Left cardiac atrium (tissue), 4 donors: ENCODE data around the gene DMAC2L. TPM values are rescaled to one million over a fixed set of nuclear protein-coding genes. Genes with fewer than 3 reads are reported as not detected.
"Not testable (repeated sequence)": the region's sequence is repeated elsewhere in the genome, so short reads cannot be mapped to it uniquely, and the experiment has no call there.

Source experiments
- ATAC-seq, 2 donors: fragments of 200-7000 bp; cut with Tn5 transposase; one replicate each; pipeline ENCODE4 v1.9.1; 2020; ENCODE audit warnings: mild to moderate bottlenecking in 2 of 2, moderate library complexity in 2 of 2
- DNase-seq: peaks from one replicate; pipeline ENCODE4 v3.0.0-alpha.2; 2020
- intact Hi-C, 2 donors: fragments of 100-400 bp; cut with DNase I; formaldehyde crosslinking; loops; one replicate each; pipeline versions ENCODE4 v1.14.1 to v1.15.1; 2022 to 2023
- total RNA-seq, 2 donors: library from RNA; stranded (reverse); fragmentation: NEBNext Ultra II Directional; extraction: Animal tissue kit (Norgen Biotek cat#: 25700); gene quantifications; one replicate each; pipeline ENCODE4 v1.2.1, GENCODE V29; 2021
- donor health status: DM: no; HTN: yes; CAD: no.
- donor health status: DM: no; HTN: yes; CAD: no; lungs with severe emphysema.
- donor health status: DM: yes; HTN: yes; CAD: no.
- donor health status: Dilated cardiomyopathy.

Gene DMAC2L
- total RNA-seq, 2 donors from 2014 or later: 14.4 to 20.2 TPM

- ATAC-seq: peak in 1 of 2 donors; percentile 32
- intact Hi-C loops: no loop called here
- DNase-seq: no peak
These were observed 35.4 kb downstream of the DMAC2L start for GRCh38 chr14:50347521-50347920.

- DNase-seq: no peak
- intact Hi-C loops: no loop called here
- no peak for ATAC-seq
These were observed 36.8 kb downstream of the DMAC2L start for GRCh38 chr14:50348933-50349332.

GRCh38 chr14:50350975-50351374, 38.9 kb downstream of the DMAC2L start:
- intact Hi-C loops: no loop called here
- ATAC-seq (no peak), DNase-seq (no peak)

GRCh38 chr14:50352584-50352983, 40.5 kb downstream of the DMAC2L start:
- intact Hi-C loops: no loop called here

GRCh38 chr14:50353126-50353525, 41.0 kb downstream of the DMAC2L start:
- ATAC-seq: no peak
- DNase-seq: no peak
- intact Hi-C loops: no loop called here

More at GRCh38 chr14:50352584-50352983, 40.5 kb downstream of the DMAC2L start:
- DNase-seq: no peak
- no peak for ATAC-seq

GRCh38 chr14:50354527-50354926, 42.4 kb downstream of the DMAC2L start:
- ATAC-seq (no peak), DNase-seq (no peak)
- intact Hi-C loops: no loop called here

GRCh38 chr14:50355692-50356091, 43.6 kb downstream of the DMAC2L start:
- ATAC-seq (no peak), DNase-seq (no peak)
- intact Hi-C loops: no loop called here

- intact Hi-C loops, ATAC-seq, DNase-seq: not testable (repeated sequence)
These were observed 44.2 kb downstream of the DMAC2L start for GRCh38 chr14:50356283-50356682.

- DNase-seq (no peak), ATAC-seq (no peak)
- intact Hi-C loops: no loop called here
These were observed 45.0 kb downstream of the DMAC2L start for GRCh38 chr14:50357124-50357523.

- no peak for DNase-seq
- intact Hi-C loops: no loop called here
- ATAC-seq: no peak
These were observed 45.8 kb downstream of the DMAC2L start for GRCh38 chr14:50357753-50358395.

- DNase-seq (no peak), ATAC-seq (no peak)
- intact Hi-C loops: no loop called here
These were observed 47.5 kb downstream of the DMAC2L start for GRCh38 chr14:50359631-50360030.

- intact Hi-C loops: no loop called here
- no peak for DNase-seq
- ATAC-seq: no peak
These were observed 48.0 kb downstream of the DMAC2L start for GRCh38 chr14:50360093-50360492.

- ATAC-seq: no peak
- intact Hi-C loops: no loop called here
- no peak for DNase-seq
These were observed 48.7 kb downstream of the DMAC2L start for GRCh38 chr14:50360851-50361250.

GRCh38 chr14:50361473-50362403, 49.6 kb downstream of the DMAC2L start:
- ATAC-seq, DNase-seq, intact Hi-C loops: not testable (repeated sequence)

GRCh38 chr14:50362764-50363713, 50.9 kb downstream of the DMAC2L start:
- DNase-seq (no peak), ATAC-seq (peak; percentile 19 to 36)
- intact Hi-C loops: no loop called here

- DNase-seq (no peak), ATAC-seq (peak; percentile 74 to 88)
- intact Hi-C loops: no loop called here
These were observed 51.6 kb downstream of the DMAC2L start for GRCh38 chr14:50363714-50364111.

- DNase-seq: no peak
- no peak for ATAC-seq
- intact Hi-C loops: no loop called here
These were observed 52.7 kb downstream of the DMAC2L start for GRCh38 chr14:50364792-50365191.

GRCh38 chr14:50365572-50365971, 53.4 kb downstream of the DMAC2L start:
- DNase-seq, ATAC-seq, intact Hi-C loops: not testable (repeated sequence)

GRCh38 chr14:50366115-50366514, 54.0 kb downstream of the DMAC2L start:
- peak in 1 of 2 donors; percentile 38 for ATAC-seq
- DNase-seq: no peak
- intact Hi-C loops: no loop called here
